Esophagus squamous epithelium (tissue), 4 donors: Measurements from ENCODE around the gene CT47C1.

Source experiments
- POLR2A ChIP-seq, 4 donors: fragments of 450-650 bp; IDR thresholded peaks; one replicate each; pipeline ENCODE4 v1.6.1; 2017; ENCODE audit warnings: antibody characterized with exemption in 4 of 4, mild to moderate bottlenecking in 4 of 4, moderate library complexity in 3 of 4
- TF ChIP-seq, protein P1 (sequence below), 6 experiments: fragments of 450-650 bp in 4 of 6; fragments of 200-600 bp in 2 of 6; sonication (generic) in 2 of 6; IDR thresholded peaks; one replicate each; pipeline ENCODE4 v1.5.1; 2016 to 2019; ENCODE audit warnings: antibody characterized with exemption in 6 of 6, mild to moderate bottlenecking in 4 of 6, moderate library complexity in 4 of 6

DNA sequence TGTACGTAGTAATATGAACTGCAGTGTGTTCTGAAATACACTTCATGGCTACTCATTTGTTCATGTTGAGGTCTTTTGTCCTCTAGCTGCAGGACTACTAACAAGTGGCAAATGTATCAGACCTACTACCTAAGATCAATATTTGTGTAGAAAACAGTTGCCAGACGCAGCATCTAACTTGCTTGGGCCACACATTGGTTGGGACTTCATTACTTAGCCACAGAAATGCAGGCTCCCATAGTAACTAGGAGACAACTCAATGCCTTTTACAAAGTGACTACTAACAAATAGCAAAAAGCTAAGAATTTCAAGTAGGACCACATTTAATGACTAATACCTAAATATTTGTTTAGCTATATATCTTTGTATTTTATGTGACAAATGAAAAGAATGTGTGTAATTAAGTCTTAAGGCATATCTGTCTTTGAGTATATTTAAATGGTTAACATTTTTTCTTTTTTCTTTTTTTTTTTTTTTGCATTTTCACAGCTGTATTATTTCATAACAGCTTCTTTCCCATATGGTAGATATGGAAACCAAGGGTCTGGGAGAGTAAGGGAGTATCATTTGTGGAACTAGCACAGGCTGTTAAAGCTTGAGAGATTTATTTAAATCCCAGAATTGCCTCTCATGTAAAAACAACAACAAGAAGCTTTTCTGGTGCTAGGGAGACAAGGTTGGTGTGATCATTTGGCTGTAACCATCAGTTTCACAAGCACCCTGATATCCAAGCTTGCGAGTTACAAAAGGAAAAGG is 2.7 kb downstream of the CT47C1 start:
- TF ChIP-seq POLR2A (IDR thresholded peaks at IDR 0.05), result no peak
- TF ChIP-seq, protein P1, sequence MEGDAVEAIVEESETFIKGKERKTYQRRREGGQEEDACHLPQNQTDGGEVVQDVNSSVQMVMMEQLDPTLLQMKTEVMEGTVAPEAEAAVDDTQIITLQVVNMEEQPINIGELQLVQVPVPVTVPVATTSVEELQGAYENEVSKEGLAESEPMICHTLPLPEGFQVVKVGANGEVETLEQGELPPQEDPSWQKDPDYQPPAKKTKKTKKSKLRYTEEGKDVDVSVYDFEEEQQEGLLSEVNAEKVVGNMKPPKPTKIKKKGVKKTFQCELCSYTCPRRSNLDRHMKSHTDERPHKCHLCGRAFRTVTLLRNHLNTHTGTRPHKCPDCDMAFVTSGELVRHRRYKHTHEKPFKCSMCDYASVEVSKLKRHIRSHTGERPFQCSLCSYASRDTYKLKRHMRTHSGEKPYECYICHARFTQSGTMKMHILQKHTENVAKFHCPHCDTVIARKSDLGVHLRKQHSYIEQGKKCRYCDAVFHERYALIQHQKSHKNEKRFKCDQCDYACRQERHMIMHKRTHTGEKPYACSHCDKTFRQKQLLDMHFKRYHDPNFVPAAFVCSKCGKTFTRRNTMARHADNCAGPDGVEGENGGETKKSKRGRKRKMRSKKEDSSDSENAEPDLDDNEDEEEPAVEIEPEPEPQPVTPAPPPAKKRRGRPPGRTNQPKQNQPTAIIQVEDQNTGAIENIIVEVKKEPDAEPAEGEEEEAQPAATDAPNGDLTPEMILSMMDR (IDR thresholded peaks at IDR 0.05), result no peak
